Astrocyte of the spinal cord (primary cell): Measurements from ENCODE around the gene HBG1.

Experiments used
- DNase-seq: peaks from one replicate; pipeline ENCODE4 v3.0.0; 2011; ENCODE audit warnings: low read depth, low spot score
- H3K4me3 ChIP-seq: 2 replicates; pipeline ENCODE4 v1.5.1; 2011; ENCODE audit warnings: low read depth, mild to moderate bottlenecking, low read length, moderate library complexity
- CTCF ChIP-seq: IDR thresholded peaks from 2 replicates; pipeline ENCODE4 v1.5.1; 2012; ENCODE audit warnings: low read depth, mild to moderate bottlenecking, low read length, inconsistent platforms
- in situ Hi-C: cut with HindIII; loops from 2 replicates; pipeline ENCODE4 v1.10.0; 2017; ENCODE audit warnings: low sequenced_read_pairs

The HBG1 gene

DNA sequence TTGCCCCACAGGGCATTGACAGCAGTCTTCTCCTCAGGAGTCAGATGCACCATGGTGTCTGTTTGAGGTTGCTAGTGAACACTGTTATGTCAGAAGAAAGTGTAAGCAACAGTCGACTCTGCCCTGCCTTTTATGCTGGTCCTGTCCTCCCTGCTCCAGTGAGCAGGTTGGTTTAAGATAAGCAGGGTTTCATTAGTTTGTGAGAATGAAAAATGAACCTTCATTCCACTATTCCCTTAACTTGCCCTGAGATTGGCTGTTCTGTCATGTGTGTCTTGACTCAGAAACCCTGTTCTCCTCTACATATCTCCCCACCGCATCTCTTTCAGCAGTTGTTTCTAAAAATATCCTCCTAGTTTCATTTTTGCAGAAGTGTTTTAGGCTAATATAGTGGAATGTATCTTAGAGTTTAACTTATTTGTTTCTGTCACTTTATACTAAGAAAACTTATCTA is 15.2 kb downstream of the HBG1 start, which contains the start of gene HBD:
TSS of gene HBD (minus strand) at position 103 of the 454 bp plus-strand sequence. CDS start at position 53, 50 bp downstream.
- peak; percentile 10 for DNase-seq
- in situ Hi-C loops: no loop called here
- H3K4me3 ChIP-seq: no peak within 1 kb of the TSS
- TF ChIP-seq CTCF: no peak

DNA sequence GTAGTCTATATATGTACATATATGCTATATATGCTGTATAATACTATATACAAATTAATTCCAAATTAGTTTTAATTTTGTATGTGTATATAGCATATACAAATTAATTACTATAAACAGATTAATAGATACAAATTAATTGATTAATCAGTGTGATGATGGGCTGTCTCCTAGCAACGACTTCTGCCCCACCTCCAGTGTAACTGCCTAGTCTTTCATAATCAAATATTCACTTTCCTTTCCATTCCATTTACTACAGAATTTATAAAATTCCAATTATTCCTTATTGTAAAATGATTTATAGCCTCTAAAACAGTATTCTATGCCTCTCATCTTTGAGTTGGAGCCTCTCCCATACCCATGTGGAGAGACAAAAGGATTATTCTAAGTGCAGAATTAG is 16.4 kb downstream of the HBG1 start:
- TF ChIP-seq CTCF: no peak
- in situ Hi-C loops: no loop called here
- no peak overlapping the region for H3K4me3 ChIP-seq
- no peak for DNase-seq

DNA sequence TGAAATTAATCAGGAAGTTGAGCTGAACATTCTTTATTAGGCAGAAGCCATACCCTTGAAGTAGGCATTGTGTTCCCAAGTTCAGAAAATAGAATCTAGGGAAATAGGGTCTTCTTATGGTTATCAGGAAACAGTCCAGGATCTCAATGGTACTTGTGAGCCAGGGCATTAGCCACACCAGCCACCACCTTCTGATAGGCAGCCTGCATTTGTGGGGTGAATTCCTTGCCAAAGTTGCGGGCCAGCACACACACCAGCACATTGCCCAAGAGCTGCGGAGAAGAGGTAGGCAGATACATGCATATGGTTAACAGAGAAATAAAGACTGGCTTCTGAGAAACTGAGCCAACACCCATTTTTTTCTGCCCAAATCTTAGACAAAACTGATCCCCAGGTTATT is 16.8 kb downstream of the HBG1 start:
- in situ Hi-C loops: no loop called here
- no peak overlapping the region for H3K4me3 ChIP-seq
- no peak for DNase-seq
- no peak for TF ChIP-seq CTCF

GRCh38 chr11:5232176-5232575 is 17.5 kb downstream of the HBG1 start:
- TF ChIP-seq CTCF: no peak
- no peak for DNase-seq
- in situ Hi-C loops: no loop called here

GRCh38 chr11:5231111-5231510 is 18.5 kb downstream of the HBG1 start:
- DNase-seq: no peak
- no peak for TF ChIP-seq CTCF
- in situ Hi-C loops: no loop called here
- no peak overlapping the region for H3K4me3 ChIP-seq

More at GRCh38 chr11:5232176-5232575, 17.5 kb downstream of the HBG1 start:
- H3K4me3 ChIP-seq: no peak overlapping the region

DNA sequence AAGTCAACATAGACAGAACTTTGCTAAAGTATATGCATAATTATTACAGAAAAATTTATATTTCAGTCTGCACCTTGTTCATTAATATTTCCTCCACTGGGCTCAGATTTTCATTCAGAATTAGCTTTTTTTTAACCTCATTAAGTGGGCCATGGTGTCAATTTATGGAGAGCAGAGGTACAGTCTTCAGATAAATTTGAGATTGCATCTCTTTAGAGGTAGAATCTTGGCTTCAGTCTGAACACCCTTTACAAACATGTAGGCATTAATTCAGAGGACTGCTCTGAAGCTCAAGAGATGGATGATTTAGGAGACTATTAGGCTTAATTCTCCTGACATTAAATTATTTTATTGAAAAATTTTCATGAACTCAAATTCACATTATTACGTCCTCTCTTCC is 19.4 kb downstream of the HBG1 start:
- DNase-seq: no peak
- no peak overlapping the region for H3K4me3 ChIP-seq
- no peak for TF ChIP-seq CTCF
- in situ Hi-C loops: no loop called here

GRCh38 chr11:5229796-5230195 is 19.9 kb downstream of the HBG1 start:
- in situ Hi-C loops: no loop called here
- no peak for TF ChIP-seq CTCF

More at GRCh38 chr11:5229796-5230195, 19.9 kb downstream of the HBG1 start:
- no peak overlapping the region for H3K4me3 ChIP-seq
- DNase-seq: no peak
